Thoracic aorta (tissue), 2 donors: Measurements from ENCODE around the gene SIX2. TPM values are rescaled to one million over a fixed set of nuclear protein-coding genes. Genes with fewer than 3 reads are reported as not detected.

Experiments
- ATAC-seq: fragments of 150-250 bp; one replicate; pipeline ENCODE4 v1.8.0; 2017; ENCODE audit warnings: low read depth; ENCODE audit not compliant: insufficient number of reproducible peaks, low FRiP score
- DNase-seq: peaks from one replicate; pipeline ENCODE4 v3.0.0-alpha.2; 2020; ENCODE audit warnings: low spot score
- H3K27ac ChIP-seq, 2 donors: fragments of 200-600 bp; sonication (generic); 1 replicate in 1 of 2; 2 replicates in 1 of 2; pipeline ENCODE4 v1.5.1; 2016; ENCODE audit warnings: mild to moderate bottlenecking in 2 of 2, moderate library complexity in 2 of 2
- H3K27me3 ChIP-seq: fragments of 200-600 bp; sonication (generic); replicated peaks from 2 replicates; pipeline ENCODE4 v1.6.0; 2016; ENCODE audit warnings: mild to moderate bottlenecking; ENCODE audit not compliant: insufficient read depth
- H3K36me3 ChIP-seq: fragments of 200-600 bp; sonication (generic); one replicate; pipeline ENCODE4 v1.5.1; 2016
- H3K4me1 ChIP-seq, 2 donors: fragments of 200-600 bp; sonication (generic); 1 replicate in 1 of 2; 2 replicates in 1 of 2; pipeline versions ENCODE4 v1.5.1 to v1.6.0; 2016; ENCODE audit warnings: low read depth in 2 of 2, mild to moderate bottlenecking in 1 of 2; ENCODE audit not compliant: control insufficient read depth in 1 of 2
- H3K4me3 ChIP-seq: fragments of 200-600 bp; sonication (generic); 2 replicates; pipeline ENCODE4 v1.5.1; 2016; ENCODE audit warnings: mild to moderate bottlenecking
- H3K9me3 ChIP-seq: fragments of 200-600 bp; sonication (generic); 2 replicates; pipeline ENCODE4 v1.5.1; 2016
- CTCF ChIP-seq: fragments of 200-600 bp; sonication (generic); IDR thresholded peaks from one replicate; pipeline ENCODE4 v1.5.1; 2019; ENCODE audit warnings: antibody characterized with exemption
- total RNA-seq, 2 donors: library from RNA; depleted of rRNA; stranded (reverse); fragments of >200 nt; gene quantifications; one replicate each; pipeline versions ENCODE4 v1.1.0 to v1.2.3, GENCODE V29; 2016

Gene SIX2
- total RNA-seq, 2 donors from 2014 or later: 6.6 to 13.5 TPM

DNA sequence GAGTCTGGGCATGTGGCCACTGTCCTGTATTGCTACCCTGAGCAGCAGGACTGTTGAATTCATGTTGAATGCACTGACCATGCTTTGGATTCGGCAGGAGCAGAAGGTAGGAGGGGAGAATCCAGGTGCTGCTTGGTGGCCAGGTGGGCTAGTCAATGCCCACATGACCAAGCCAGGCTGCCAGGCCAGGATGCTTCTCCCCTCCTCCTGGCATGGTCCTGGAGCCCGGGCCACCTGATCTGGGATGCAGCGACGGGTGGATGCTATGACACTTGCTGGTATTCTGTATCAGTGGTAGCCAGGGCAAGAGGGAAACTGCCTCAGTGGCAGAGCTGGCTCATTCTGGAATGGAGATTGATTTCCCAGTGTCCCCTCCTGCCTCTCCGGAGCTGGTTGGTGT, 14.8 kb upstream of the SIX2 start:
- Histone ChIP-seq H3K27ac (no peak overlapping the region), H3K9me3 (no peaks in the 10 kb centered on the region), H3K27me3 (no peaks in the 10 kb centered on the region), H3K36me3 (no peaks in the 10 kb centered on the region), H3K4me3 (no peak overlapping the region), H3K4me1 (peaks cover 0 to 13% of the 10 kb centered on the region in 2 donors)
- DNase-seq (no peak), ATAC-seq (no peak)
- TF ChIP-seq CTCF: no peak

DNA sequence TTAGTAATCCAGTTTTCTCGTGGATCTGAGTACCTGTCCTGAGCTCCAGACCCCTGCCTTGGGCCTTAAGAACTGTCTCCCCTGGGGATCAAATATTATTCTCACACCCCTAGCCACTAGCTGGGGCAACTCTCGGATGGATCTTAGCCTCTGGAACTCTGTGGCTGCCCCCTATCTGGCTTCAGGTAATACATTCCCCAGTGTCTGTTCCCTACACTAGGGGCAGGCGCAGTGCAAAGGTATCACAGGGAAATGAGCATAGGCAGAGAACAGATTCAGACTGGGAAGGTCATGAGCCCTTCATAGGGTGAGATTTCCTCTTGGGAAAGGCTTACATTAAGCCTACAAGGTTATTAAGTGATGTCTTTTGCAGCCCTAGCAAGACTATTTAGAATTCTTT, 11.2 kb upstream of the SIX2 start:
- H3K4me1 ChIP-seq: peaks cover 0 to 11% of the 10 kb centered on the region in 2 donors
- no peaks in the 10 kb centered on the region for H3K9me3 ChIP-seq
- no peaks in the 10 kb centered on the region for H3K27me3 ChIP-seq
- ATAC-seq: no peak
- no peak overlapping the region for H3K4me3 ChIP-seq
- no peak for DNase-seq
- H3K27ac ChIP-seq: no peak overlapping the region
- H3K36me3 ChIP-seq: no peaks in the 10 kb centered on the region
- no peak for TF ChIP-seq CTCF

GRCh38 chr2:45018023-45018422, 8.8 kb upstream of the SIX2 start:
- H3K4me3 ChIP-seq: no peak overlapping the region
- ATAC-seq: no peak
- H3K27me3 ChIP-seq: no peaks in the 10 kb centered on the region

GRCh38 chr2:45014831-45015230, 5.6 kb upstream of the SIX2 start:
- Histone ChIP-seq H3K27me3 (no peaks in the 10 kb centered on the region), H3K9me3 (no peaks in the 10 kb centered on the region), H3K4me1 (peaks cover 6 to 37% of the 10 kb centered on the region in 2 donors), H3K36me3 (no peaks in the 10 kb centered on the region), H3K27ac (no peak overlapping the region), H3K4me3 (peak overlapping the region; percentile 74)
- TF ChIP-seq CTCF: no peak
- no peak for DNase-seq
- no peak for ATAC-seq

More at GRCh38 chr2:45018023-45018422, 8.8 kb upstream of the SIX2 start:
- no peak overlapping the region for H3K27ac ChIP-seq
- TF ChIP-seq CTCF: no peak
- peaks cover 6 to 11% of the 10 kb centered on the region in 2 donors for H3K4me1 ChIP-seq
- H3K36me3 ChIP-seq: no peaks in the 10 kb centered on the region
- no peak for DNase-seq
- no peaks in the 10 kb centered on the region for H3K9me3 ChIP-seq

GRCh38 chr2:45014016-45014702, 4.9 kb upstream of the SIX2 start:
- ATAC-seq (peak; percentile 21), DNase-seq (no peak)
- TF ChIP-seq CTCF: peak; percentile 88
- Histone ChIP-seq H3K4me3 (peak overlapping the region; percentile 74), H3K27ac (peak overlapping the region; percentile 60 to 84), H3K27me3 (no peaks in the 10 kb centered on the region), H3K36me3 (no peaks in the 10 kb centered on the region), H3K9me3 (no peaks in the 10 kb centered on the region), H3K4me1 (peaks cover 6 to 37% of the 10 kb centered on the region in 2 donors)
